Gastroesophageal sphincter (tissue), 4 donors: Measurements from ENCODE around the gene RXRA. TPM values are rescaled to one million over a fixed set of nuclear protein-coding genes. Genes with fewer than 3 reads are reported as not detected.

Experiments used
- ATAC-seq: fragments of 150-250 bp; one replicate; pipeline ENCODE4 v1.9.1; 2016; ENCODE audit warnings: mild to moderate bottlenecking, moderate library complexity
- H3K27ac ChIP-seq, 4 donors: fragments of 200-600 bp; sonication (generic) in 3 of 4; 1 replicate in 3 of 4; 2 replicates in 1 of 4; pipeline ENCODE4 v1.5.1; 2016 to 2019
- H3K27me3 ChIP-seq: fragments of 200-600 bp; sonication (generic); one replicate; pipeline ENCODE4 v1.5.1; 2019
- H3K36me3 ChIP-seq, 2 donors: fragments of 200-600 bp; sonication (generic); one replicate each; pipeline ENCODE4 v1.5.1; 2019; ENCODE audit warnings: control low read depth in 1 of 2
- H3K4me1 ChIP-seq, 3 donors: fragments of 200-600 bp; sonication (generic); 1 replicate in 2 of 3; 2 replicates in 1 of 3; pipeline ENCODE4 v1.5.1; 2016 to 2019; ENCODE audit warnings: control low read depth in 2 of 3
- H3K4me3 ChIP-seq, 2 donors: fragments of 200-600 bp; sonication (generic); one replicate each; pipeline ENCODE4 v1.5.1; 2019; ENCODE audit warnings: mild to moderate bottlenecking in 1 of 2, moderate library complexity in 1 of 2
- H3K9me3 ChIP-seq, 3 donors: fragments of 200-600 bp; sonication (generic); one replicate each; pipeline ENCODE4 v1.5.1; 2017 to 2019; ENCODE audit warnings: control low read depth in 2 of 3
- EP300 ChIP-seq: sonication (generic); formaldehyde crosslinking; IDR thresholded peaks from one replicate; pipeline ENCODE4 v1.6.1; 2017; ENCODE audit warnings: antibody characterized with exemption, mild to moderate bottlenecking
- POLR2A ChIP-seq, 2 donors: fragments of 450-650 bp; IDR thresholded peaks; one replicate each; pipeline ENCODE4 v1.6.1; 2017; ENCODE audit warnings: antibody characterized with exemption in 2 of 2, mild to moderate bottlenecking in 2 of 2, moderate library complexity in 1 of 2
- POLR2AphosphoS5 ChIP-seq: sonication (generic); formaldehyde crosslinking; IDR thresholded peaks from one replicate; pipeline ENCODE4 v1.6.1; 2017; ENCODE audit warnings: antibody characterized with exemption
- WGBS, 2 donors: methylation state at CpG; one replicate each; pipeline ENCODE4 v1.1.5; 2018; ENCODE audit warnings: low coverage in 1 of 2; 5-methylcytosine and 5-hydroxymethylcytosine counted together
- total RNA-seq, 4 donors: library from RNA; depleted of rRNA; stranded (reverse); fragments of >200 nt; gene quantifications; one replicate each; pipeline ENCODE4 v1.1.0, GENCODE V29; 2016
- TF ChIP-seq, protein P1 (sequence below), 4 experiments: fragments of 200-600 bp in 2 of 4; fragments of 450-650 bp in 2 of 4; sonication (generic) in 1 of 4; IDR thresholded peaks; one replicate each; pipeline ENCODE4 v1.5.1; 2017 to 2019; ENCODE audit warnings: antibody characterized with exemption in 4 of 4, mild to moderate bottlenecking in 2 of 4, moderate library complexity in 2 of 4

RXRA gene
- total RNA-seq, 4 donors from 2014 or later: 45.1 to 78.9 (median 55.3) TPM

DNA sequence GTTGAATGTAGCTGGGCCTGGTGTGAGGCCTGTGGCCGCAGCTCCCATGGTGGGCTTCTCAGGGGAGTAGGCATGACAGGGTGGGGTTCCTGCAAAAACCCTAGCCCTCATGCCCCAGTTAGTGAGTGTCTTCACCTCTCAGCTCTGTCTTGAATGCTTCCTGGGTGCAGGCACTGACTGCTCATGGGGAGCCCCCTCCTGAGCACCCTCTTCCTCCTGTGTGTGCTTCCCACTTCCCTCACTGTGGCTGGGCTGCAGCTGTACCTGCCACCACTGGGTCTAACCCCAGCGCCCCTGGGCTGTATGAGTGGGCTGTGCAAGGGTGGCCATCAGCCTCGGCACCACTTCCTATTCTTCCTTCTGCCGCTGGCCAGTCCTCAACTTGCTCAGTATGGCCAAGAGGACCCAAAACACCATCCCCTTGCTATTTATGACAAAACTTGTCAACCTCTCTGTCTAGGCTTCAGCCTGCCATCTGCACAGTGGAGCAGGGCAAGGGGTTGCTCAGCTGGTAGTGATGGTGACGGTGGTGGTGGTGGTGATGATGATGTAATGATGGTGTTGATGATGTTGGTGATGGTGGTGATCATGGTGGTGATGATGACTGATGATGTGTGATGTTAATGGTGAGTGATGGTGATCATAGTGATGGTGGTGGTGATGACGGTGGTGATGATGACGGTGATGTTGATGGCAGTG lies 67.5 kb downstream of the RXRA start:
- whole genome bisulfite sequencing, 2 donors: 87 to 100% methylated on average over 1 to 5 of the region's 7 CpGs
- H3K27ac ChIP-seq: no peak overlapping the region
- TF ChIP-seq EP300: no peak
- TF ChIP-seq POLR2AphosphoS5: no peak
- TF ChIP-seq, protein P1, sequence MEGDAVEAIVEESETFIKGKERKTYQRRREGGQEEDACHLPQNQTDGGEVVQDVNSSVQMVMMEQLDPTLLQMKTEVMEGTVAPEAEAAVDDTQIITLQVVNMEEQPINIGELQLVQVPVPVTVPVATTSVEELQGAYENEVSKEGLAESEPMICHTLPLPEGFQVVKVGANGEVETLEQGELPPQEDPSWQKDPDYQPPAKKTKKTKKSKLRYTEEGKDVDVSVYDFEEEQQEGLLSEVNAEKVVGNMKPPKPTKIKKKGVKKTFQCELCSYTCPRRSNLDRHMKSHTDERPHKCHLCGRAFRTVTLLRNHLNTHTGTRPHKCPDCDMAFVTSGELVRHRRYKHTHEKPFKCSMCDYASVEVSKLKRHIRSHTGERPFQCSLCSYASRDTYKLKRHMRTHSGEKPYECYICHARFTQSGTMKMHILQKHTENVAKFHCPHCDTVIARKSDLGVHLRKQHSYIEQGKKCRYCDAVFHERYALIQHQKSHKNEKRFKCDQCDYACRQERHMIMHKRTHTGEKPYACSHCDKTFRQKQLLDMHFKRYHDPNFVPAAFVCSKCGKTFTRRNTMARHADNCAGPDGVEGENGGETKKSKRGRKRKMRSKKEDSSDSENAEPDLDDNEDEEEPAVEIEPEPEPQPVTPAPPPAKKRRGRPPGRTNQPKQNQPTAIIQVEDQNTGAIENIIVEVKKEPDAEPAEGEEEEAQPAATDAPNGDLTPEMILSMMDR (IDR thresholded peaks at IDR 0.05): no peak
- TF ChIP-seq POLR2A (IDR thresholded peaks at IDR 0.05): no peak
- no peaks in the 10 kb centered on the region for H3K9me3 ChIP-seq
- H3K36me3 ChIP-seq: no peaks in the 10 kb centered on the region
- ATAC-seq: no peak
- H3K27me3 ChIP-seq: no peaks in the 10 kb centered on the region
- peaks cover 0 to 98% (median 63%) of the 10 kb centered on the region in 3 donors for H3K4me1 ChIP-seq
- H3K4me3 ChIP-seq: no peak overlapping the region

DNA sequence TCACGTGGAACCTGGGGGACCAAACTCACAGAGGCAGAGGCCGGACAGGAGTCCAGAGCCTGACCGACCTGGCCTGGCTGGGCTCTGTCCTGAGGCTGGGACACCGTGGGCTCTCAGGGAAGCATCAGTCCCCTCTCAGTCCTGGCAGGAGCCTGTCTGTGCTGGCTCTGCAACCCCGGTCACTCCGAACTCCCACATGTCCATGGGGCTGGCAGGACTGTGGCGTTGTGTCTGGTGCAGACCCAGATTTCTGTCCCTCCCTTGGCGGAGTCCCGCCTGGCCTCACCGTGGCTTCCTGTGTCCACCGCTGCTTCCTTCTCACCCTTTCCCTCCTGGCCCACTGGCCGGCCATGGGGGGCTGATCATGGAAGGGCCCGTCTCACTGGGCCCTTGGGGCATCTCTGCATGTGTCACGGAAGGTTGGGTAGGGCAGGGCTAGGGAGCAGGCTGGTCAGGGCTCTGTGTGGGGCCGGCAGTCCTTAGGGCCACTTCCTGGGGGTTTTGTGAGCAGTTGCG lies 68.8 kb downstream of the RXRA start:
- Histone ChIP-seq H3K36me3 (no peaks in the 10 kb centered on the region), H3K27ac (no peak overlapping the region), H3K9me3 (peaks cover 0 to 6% (median 0%) of the 10 kb centered on the region in 3 donors), H3K4me3 (no peak overlapping the region), H3K4me1 (peaks cover 0 to 98% (median 50%) of the 10 kb centered on the region in 3 donors), H3K27me3 (no peaks in the 10 kb centered on the region)
- no peak for ATAC-seq
- no peak for TF ChIP-seq POLR2A (IDR thresholded peaks at IDR 0.05)
- TF ChIP-seq, protein P1 (IDR thresholded peaks at IDR 0.05): no peak
- TF ChIP-seq POLR2AphosphoS5: no peak
- no peak for TF ChIP-seq EP300
- WGBS, 2 donors: no CpG with 5 or more reads among the region's 16 CpGs

DNA sequence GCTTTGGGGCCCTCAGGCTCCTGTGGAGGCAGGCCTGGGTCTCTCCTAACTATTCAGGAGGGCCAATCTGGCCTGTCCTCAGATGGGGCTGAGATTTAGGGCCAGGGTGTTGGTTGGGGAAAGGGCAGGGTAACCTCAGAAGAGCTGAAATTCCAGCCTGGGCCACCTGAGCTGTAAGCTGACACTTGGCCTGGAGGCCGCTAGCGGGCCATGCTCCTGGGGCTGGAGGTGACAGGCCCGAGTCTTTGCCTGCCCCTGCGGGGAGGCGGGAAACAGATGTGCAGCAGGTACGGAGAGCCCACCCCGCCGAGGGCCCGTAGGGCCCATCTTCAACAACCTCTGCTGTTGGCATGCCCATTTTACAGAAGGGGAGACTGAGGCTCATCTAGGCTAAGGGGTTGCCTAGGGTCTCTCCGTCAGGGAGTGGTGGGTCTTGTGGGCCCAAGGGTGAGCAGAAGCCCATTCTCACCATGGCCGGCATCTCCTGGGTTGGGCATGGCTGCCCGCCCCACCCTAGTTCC lies 69.5 kb downstream of the RXRA start:
- Histone ChIP-seq H3K4me3 (no peak overlapping the region), H3K27ac (peak overlapping the region in 1 of 4 donors; percentile 32), H3K36me3 (no peaks in the 10 kb centered on the region), H3K9me3 (peaks cover 0 to 6% (median 0%) of the 10 kb centered on the region in 3 donors), H3K4me1 (peaks cover 0 to 98% (median 45%) of the 10 kb centered on the region in 3 donors), H3K27me3 (no peaks in the 10 kb centered on the region)
- no peak for ATAC-seq
- no peak for TF ChIP-seq EP300
- no peak for TF ChIP-seq POLR2A (IDR thresholded peaks at IDR 0.05)
- WGBS, 2 donors: 77 to 100% methylated on average over 2 of the region's 12 CpGs

DNA sequence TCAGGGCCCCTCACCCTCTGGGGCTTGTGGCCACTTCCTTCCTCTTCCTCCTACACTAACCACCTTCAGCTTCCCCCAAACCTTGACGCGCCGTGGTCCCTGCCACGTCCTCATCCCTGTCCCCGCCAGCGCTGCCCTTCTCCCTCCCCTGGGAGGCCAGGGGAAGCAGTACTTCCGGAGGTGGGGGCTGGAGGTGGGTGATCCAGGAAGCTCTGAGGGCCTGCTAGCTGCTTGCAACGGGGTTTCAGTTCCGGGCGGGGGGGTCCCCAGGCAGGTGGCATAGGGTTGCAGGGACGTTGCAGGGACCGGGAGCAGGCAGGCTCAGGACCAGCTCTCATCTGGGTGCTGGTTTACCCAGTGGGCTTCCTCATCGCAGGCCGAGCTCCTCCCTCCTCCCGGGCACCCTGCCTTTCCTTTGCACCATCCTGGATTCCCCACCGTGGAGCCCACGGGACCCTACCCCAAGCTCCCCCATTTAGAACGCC lies 70.0 kb downstream of the RXRA start:
- Histone ChIP-seq H3K4me3 (no peak overlapping the region), H3K27me3 (no peaks in the 10 kb centered on the region), H3K27ac (peak overlapping the region in 3 of 4 donors; percentile 10 to 32 (median 19)), H3K36me3 (no peaks in the 10 kb centered on the region), H3K9me3 (peaks cover 0 to 6% (median 0%) of the 10 kb centered on the region in 3 donors), H3K4me1 (peaks cover 0 to 96% (median 40%) of the 10 kb centered on the region in 3 donors)
- WGBS, 2 donors: 38% methylated on average over 5 of the region's 18 CpGs; no CpG with 5 or more reads in 1 of the 2 donors
- no peak for ATAC-seq
- TF ChIP-seq EP300 (no peak), POLR2A (IDR thresholded peaks at IDR 0.05) (no peak), POLR2AphosphoS5 (no peak)
- TF ChIP-seq, protein P1 (IDR thresholded peaks at IDR 0.05): no peak

DNA sequence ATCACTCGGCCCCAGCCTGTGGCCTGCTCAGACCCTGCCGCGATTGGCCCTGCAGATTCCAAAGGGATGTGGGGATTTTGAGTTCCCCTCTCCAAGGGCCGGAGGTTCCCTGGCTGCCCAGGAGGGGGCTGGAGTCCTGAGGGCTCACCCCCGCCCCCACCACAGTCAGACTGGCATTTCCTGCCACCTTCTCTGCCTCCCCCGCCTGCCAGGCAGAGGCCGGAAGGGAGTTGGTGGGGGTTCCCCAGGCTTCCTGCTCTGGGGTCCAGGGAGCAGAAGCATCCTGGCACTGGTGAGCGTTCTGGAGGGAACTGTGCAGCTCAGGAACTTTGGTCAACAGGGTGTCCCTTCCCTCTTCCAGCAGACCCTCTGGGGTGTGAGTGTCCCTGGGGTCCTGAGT lies 70.6 kb downstream of the RXRA start:
- Histone ChIP-seq H3K9me3 (peaks cover 0 to 6% (median 0%) of the 10 kb centered on the region in 3 donors), H3K4me3 (no peak overlapping the region), H3K27ac (peak overlapping the region in 3 of 4 donors; percentile 10 to 32 (median 19)), H3K36me3 (peaks cover 0 to 5% of the 10 kb centered on the region in 2 donors), H3K27me3 (no peaks in the 10 kb centered on the region), H3K4me1 (peaks cover 0 to 96% (median 35%) of the 10 kb centered on the region in 3 donors)
- WGBS, 2 donors: 0% methylated on average over 1 of the region's 8 CpGs; no CpG with 5 or more reads in 1 of the 2 donors
- ATAC-seq: no peak
- TF ChIP-seq, protein P1 (IDR thresholded peaks at IDR 0.05): no peak
- TF ChIP-seq EP300 (no peak), POLR2A (IDR thresholded peaks at IDR 0.05) (no peak), POLR2AphosphoS5 (no peak)
